Mammary epithelial cell (primary cell): ENCODE data around the gene NBAS.

ENCODE experiments used
- CTCF ChIP-seq, 2 donors: IDR thresholded peaks in 1 of 2; conservative IDR thresholded peaks in 1 of 2; 2 replicates each; pipeline ENCODE4 v1.5.1; 2011 to 2012; ENCODE audit warnings: inconsistent platforms in 2 of 2, low read length in 2 of 2, mild to moderate bottlenecking in 2 of 2, control low read depth in 1 of 2, low read depth in 1 of 2; ENCODE audit not compliant: insufficient read depth in 1 of 2; ENCODE audit errors: extremely low read depth in 1 of 2
- EZH2 ChIP-seq: IDR thresholded peaks from 2 replicates; pipeline ENCODE4 v1.6.1; 2012; ENCODE audit warnings: low read length, inconsistent platforms, borderline replicate concordance

DNA sequence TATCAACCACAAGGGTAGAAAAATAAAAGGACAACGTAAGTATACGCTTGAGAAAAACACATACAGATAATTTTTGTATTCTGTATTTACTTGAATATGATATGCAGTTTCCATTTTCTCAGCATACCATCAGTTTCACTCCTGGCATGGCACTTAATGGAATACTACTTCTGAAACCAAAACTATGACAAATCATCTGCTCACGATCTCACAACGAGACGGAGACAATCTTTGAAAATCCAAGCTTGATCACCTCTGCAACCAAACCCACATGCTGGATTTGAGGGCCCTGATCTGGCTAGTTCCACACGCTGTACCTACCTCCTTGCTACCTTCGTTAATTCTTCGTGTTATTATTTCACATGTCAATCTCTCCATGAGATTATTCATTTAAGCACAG, 387.6 kb downstream of the NBAS start:
- TF ChIP-seq CTCF (conservative IDR thresholded peaks at IDR 0.05 in 1 of 2, IDR thresholded peaks at IDR 0.05 in 1 of 2; ENCODE audit: extremely low read depth in 1 of 2, insufficient read depth in 1 of 2, low read depth in 1 of 2, low read length in 2 of 2) (no peak), EZH2 (no peak)
